T-helper 17 cell (primary cell): Measurements from ENCODE around the gene RHBG. TPM values are rescaled to one million over a fixed set of nuclear protein-coding genes. Genes with fewer than 3 reads are reported as not detected.
"Not testable (repeated sequence)": the region's sequence is repeated elsewhere in the genome, so short reads cannot be mapped to it uniquely, and the experiment has no call there.

Experiments used
- ATAC-seq: fragments of 150-1000 bp; cut with Tn5 transposase; 2 replicates; pipeline ENCODE4 v1.10.0; 2021; ENCODE audit warnings: mild to moderate bottlenecking, moderate library complexity
- DNase-seq, 3 donors: peaks; one replicate each; pipeline versions ENCODE4 v3.0.0 to v3.0.0-alpha.2; 2020 to 2021
- H3K9me3 ChIP-seq: one replicate; pipeline ENCODE4 v1.7.0; 2013; ENCODE audit warnings: low read length, mild to moderate bottlenecking; ENCODE audit not compliant: control insufficient read depth, poor library complexity, severe bottlenecking
- H3K27ac Mint-ChIP-seq: one replicate; pipeline ENCODE4 v1.8.0; 2022; ENCODE audit warnings: mild to moderate bottlenecking, moderate library complexity, mixed read lengths
- H3K27me3 Mint-ChIP-seq: one replicate; pipeline ENCODE4 v1.8.0; 2022; ENCODE audit warnings: mixed read lengths
- H3K36me3 Mint-ChIP-seq: one replicate; pipeline ENCODE4 v1.8.0; 2022; ENCODE audit warnings: low read depth, mixed read lengths
- H3K4me1 Mint-ChIP-seq: one replicate; pipeline ENCODE4 v1.8.0; 2022; ENCODE audit warnings: mild to moderate bottlenecking, mixed read lengths
- H3K4me3 Mint-ChIP-seq: one replicate; pipeline ENCODE4 v1.8.0; 2022; ENCODE audit warnings: mild to moderate bottlenecking, moderate library complexity, mixed read lengths
- total RNA-seq, 4 donors: library from RNA in 2 of 4; stranded (reverse) in 2 of 4; gene quantifications; one replicate each; pipeline ENCODE4 v1.2.3 and lab custom pipeline; 2022 to 2026

RHBG gene
- total RNA-seq, 2 donors from 2014 or later: not detected

DNA sequence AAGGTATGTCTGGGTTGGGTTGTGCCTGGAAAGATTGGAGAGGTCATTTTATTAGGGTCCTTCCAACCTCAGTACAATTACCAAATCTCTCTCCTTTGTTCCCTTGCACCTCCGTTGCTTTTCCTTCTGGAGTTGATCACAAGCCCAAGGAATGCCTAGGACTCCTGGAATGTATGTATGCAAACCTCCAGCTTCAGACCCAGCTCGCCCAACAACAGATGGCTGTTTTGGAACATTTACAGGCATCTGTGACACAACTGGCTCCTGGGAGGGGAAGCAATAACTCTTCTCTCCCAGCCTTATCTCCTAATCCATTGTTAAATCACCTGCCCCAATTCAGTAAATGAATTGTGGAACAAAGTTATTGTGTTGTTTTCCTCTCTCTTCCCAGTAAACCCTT is 22.4 kb upstream of the RHBG start:
- Mint-ChIP-seq H3K27me3 (peaks cover 32% of the 10 kb centered on the region), H3K36me3 (peaks cover 2% of the 10 kb centered on the region), H3K4me1 (no peaks in the 10 kb centered on the region), H3K27ac (no peak overlapping the region), H3K4me3 (no peak overlapping the region)
- no peaks in the 10 kb centered on the region for H3K9me3 ChIP-seq
- DNase-seq: no peak
- no peak for ATAC-seq

DNA sequence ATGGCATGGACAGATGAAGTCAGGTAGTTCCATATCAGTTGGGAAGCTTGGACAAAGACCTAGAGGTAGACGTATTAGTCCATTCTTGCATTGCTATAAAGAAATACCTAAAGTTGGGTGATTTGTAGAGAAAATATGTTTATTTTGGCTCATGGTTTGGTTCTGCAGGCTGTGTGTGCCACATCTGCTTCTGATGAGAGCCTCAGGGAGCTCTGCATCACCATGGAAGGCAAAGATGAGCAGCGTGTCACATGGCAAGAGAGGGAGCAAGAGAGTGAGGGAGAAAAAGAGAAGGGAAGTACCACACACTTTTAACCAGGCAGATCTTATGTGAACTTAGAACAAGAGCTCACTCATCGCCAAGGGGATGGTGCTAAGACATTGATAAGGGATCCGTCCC is 21.7 kb upstream of the RHBG start:
- ATAC-seq (no peak), DNase-seq (no peak)
- Mint-ChIP-seq H3K36me3 (peaks cover 2% of the 10 kb centered on the region), H3K4me1 (no peaks in the 10 kb centered on the region), H3K27me3 (peaks cover 32% of the 10 kb centered on the region), H3K27ac (no peak overlapping the region), H3K4me3 (no peak overlapping the region)
- H3K9me3 ChIP-seq: no peaks in the 10 kb centered on the region

GRCh38 chr1:156352481-156352880 is 16.5 kb upstream of the RHBG start:
- H3K27me3 Mint-ChIP-seq: peaks cover 22% of the 10 kb centered on the region
- not testable (repeated sequence) for H3K4me3 Mint-ChIP-seq, DNase-seq, ATAC-seq, H3K27ac Mint-ChIP-seq, H3K9me3 ChIP-seq, H3K36me3 Mint-ChIP-seq, H3K4me1 Mint-ChIP-seq

DNA sequence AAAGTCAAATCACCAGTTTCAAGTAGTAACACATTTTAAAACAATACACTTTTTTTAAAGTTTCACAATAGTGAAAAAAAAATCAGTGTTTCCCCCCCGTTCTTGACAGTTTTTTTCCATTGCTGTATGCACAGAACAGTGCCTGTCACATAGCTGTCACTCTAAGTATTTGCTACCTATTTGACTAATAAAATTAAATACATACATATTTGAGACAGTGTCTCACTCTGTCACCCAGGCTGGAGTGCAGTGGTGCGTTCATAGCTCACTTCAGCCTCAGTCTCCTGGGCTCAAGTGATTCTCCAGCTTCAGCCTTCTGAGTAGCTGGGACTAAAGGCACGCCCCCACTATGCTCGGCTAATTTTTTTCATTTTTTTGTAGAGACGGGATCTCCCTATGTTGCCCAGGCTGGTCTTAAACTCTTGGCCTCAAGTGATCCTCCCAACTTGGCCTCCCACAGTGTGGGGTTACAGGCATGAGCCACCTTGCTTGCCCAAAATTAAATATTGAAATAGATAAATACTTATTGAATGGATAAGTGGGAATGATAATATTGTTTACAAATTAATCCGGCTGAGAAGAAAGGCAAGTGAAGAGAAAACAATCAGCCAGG is 12.6 kb upstream of the RHBG start:
- no peak for ATAC-seq
- no peak for DNase-seq
- Mint-ChIP-seq H3K27ac (no peak overlapping the region), H3K4me3 (no peak overlapping the region), H3K27me3 (peaks cover 47% of the 10 kb centered on the region), H3K4me1 (peaks cover 5% of the 10 kb centered on the region), H3K36me3 (no peaks in the 10 kb centered on the region)
- H3K9me3 ChIP-seq: no peaks in the 10 kb centered on the region

DNA sequence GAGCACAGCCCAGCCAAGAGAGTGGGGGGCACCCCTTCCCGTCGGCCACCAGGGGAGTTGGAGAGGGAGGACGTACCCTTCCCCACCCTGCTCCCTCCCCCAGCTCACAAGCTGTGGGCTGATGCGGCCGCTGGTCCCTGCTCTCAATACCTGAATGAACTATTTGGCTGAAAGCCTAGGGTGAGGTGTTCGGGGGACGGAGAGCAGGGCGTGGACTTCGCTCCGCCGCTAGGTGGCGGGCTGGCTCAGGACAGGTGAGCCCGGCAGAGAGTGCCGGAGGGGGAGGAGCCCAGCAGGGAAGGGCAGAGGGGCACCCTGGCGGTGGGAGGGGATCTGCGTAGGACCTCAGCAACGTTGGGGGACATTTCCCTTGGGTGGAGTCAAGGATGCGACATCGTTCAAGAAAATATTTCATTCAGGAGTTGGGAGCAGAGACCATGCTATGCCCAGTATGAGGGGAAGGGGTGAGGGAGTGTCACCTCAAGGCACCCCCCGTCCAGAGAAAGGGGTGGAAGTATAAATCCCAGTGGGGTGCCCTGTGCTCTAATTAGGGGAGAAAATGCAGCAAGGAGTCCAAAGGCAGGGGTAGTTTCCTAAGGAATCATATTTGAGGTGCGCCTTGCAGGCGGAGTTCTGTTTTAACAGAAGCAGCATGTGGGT is 12.0 kb upstream of the RHBG start:
- peak; percentile 99 for ATAC-seq
- Mint-ChIP-seq H3K4me1 (peaks cover 5% of the 10 kb centered on the region), H3K27ac (no peak overlapping the region), H3K36me3 (no peaks in the 10 kb centered on the region), H3K4me3 (peak overlapping the region; percentile 72), H3K27me3 (peaks cover 47% of the 10 kb centered on the region)
- peak; percentile 36 to 63 (median 47) for DNase-seq
- no peaks in the 10 kb centered on the region for H3K9me3 ChIP-seq

- peaks cover 5% of the 10 kb centered on the region for H3K4me1 Mint-ChIP-seq
- H3K36me3 Mint-ChIP-seq: no peaks in the 10 kb centered on the region
- no peak for DNase-seq
Observed at GRCh38 chr1:156357977-156358376, 11.0 kb upstream of the RHBG start.

DNA sequence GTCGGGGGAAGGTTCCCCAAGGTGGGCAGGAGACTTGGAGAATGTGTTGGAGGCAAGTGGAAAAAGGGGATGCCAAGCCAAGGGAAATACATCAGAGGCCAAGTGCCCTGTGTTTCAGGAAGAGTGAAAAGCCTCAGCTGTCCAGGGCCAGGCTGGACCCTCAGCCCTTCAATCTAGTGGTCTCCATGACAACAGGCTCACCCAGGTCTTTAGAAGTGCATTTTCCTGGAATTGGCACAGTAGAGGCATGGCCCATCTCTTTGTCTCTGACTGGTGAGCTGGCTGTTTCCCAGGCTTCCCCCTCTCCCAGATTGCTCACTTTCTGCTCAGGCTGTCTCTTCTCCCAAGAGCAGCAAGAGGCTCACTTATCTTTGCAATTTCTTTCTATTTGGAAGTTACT is 10.4 kb upstream of the RHBG start:
- Mint-ChIP-seq H3K27ac (no peak overlapping the region), H3K4me1 (peaks cover 5% of the 10 kb centered on the region), H3K4me3 (no peak overlapping the region), H3K27me3 (peaks cover 49% of the 10 kb centered on the region), H3K36me3 (no peaks in the 10 kb centered on the region)
- H3K9me3 ChIP-seq: no peaks in the 10 kb centered on the region
- DNase-seq: no peak
- no peak for ATAC-seq

More at GRCh38 chr1:156357977-156358376, 11.0 kb upstream of the RHBG start:
- no peak overlapping the region for H3K4me3 Mint-ChIP-seq
- no peaks in the 10 kb centered on the region for H3K9me3 ChIP-seq
- H3K27ac Mint-ChIP-seq: no peak overlapping the region
- peaks cover 47% of the 10 kb centered on the region for H3K27me3 Mint-ChIP-seq
- no peak for ATAC-seq

- no peak overlapping the region for H3K27ac Mint-ChIP-seq
- peaks cover 52% of the 10 kb centered on the region for H3K27me3 Mint-ChIP-seq
- DNase-seq (no peak), ATAC-seq (no peak)
- H3K9me3 ChIP-seq: no peaks in the 10 kb centered on the region
- no peaks in the 10 kb centered on the region for H3K36me3 Mint-ChIP-seq
- no peak overlapping the region for H3K4me3 Mint-ChIP-seq
- peaks cover 5% of the 10 kb centered on the region for H3K4me1 Mint-ChIP-seq
Observed at GRCh38 chr1:156359249-156359648, 9.8 kb upstream of the RHBG start.

DNA sequence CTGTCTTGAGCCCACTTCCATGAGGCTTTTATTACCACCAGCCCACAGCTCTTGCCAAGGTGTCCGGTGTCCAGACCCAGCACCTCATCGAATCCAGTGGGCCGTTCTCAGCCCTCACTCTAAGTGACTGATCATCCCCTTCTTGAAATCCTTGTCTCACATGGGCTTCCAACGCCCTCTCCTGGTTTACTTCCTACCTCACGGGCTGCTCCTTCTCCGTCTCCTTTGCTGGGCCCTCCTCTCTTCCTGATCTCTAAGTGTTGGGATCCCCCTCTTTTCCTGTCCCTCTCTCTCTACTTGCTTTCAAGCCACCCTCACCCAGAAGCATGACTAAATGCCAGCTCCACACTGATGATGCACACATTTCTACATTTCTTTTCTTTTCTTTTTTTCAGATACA is 9.0 kb upstream of the RHBG start:
- Mint-ChIP-seq H3K27me3 (peaks cover 54% of the 10 kb centered on the region), H3K27ac (no peak overlapping the region)

DNA sequence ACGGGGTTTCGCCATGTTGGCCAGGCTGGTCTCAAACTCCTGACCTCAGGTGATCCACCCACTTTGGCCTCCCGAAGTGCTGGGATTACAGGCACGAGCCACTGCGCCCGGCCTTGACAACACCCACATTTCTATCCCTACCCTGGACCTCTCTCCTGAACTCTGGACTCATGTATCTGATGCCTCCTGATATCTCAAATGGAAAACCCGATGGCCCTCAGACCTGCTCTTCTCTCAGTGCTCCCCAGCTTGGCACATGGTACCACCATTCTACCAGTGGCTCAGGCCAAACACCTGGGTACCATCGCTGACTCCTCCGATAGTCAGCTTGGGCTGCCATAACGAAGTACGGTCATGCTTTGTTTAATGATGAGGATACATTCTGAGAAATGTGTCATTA is 8.5 kb upstream of the RHBG start:
- H3K9me3 ChIP-seq: no peaks in the 10 kb centered on the region
- H3K27ac Mint-ChIP-seq: peak overlapping the region; percentile 72
- H3K36me3 Mint-ChIP-seq: peaks cover 3% of the 10 kb centered on the region
- no peak for ATAC-seq
- H3K27me3 Mint-ChIP-seq: peaks cover 59% of the 10 kb centered on the region
- H3K4me3 Mint-ChIP-seq: no peak overlapping the region
- DNase-seq: no peak
- peaks cover 5% of the 10 kb centered on the region for H3K4me1 Mint-ChIP-seq

More for the DNA sequence above, 9.0 kb upstream of the RHBG start:
- DNase-seq (no peak), ATAC-seq (no peak)
- no peak overlapping the region for H3K4me3 Mint-ChIP-seq
- H3K4me1 Mint-ChIP-seq: peaks cover 5% of the 10 kb centered on the region
- no peaks in the 10 kb centered on the region for H3K9me3 ChIP-seq
- H3K36me3 Mint-ChIP-seq: no peaks in the 10 kb centered on the region

GRCh38 chr1:156365754-156366153 is 3.3 kb upstream of the RHBG start:
- ATAC-seq: no peak
- H3K4me3 Mint-ChIP-seq: no peak overlapping the region
- no peak overlapping the region for H3K27ac Mint-ChIP-seq
- peaks cover 55% of the 10 kb centered on the region for H3K27me3 Mint-ChIP-seq
- H3K9me3 ChIP-seq: no peaks in the 10 kb centered on the region
- no peaks in the 10 kb centered on the region for H3K4me1 Mint-ChIP-seq
- DNase-seq: no peak
- H3K36me3 Mint-ChIP-seq: peaks cover 3% of the 10 kb centered on the region

GRCh38 chr1:156366378-156367166 is 2.4 kb upstream of the RHBG start:
- no peak overlapping the region for H3K27ac Mint-ChIP-seq
- no peaks in the 10 kb centered on the region for H3K9me3 ChIP-seq
- no peaks in the 10 kb centered on the region for H3K4me1 Mint-ChIP-seq
- ATAC-seq: no peak
- H3K36me3 Mint-ChIP-seq: peaks cover 3% of the 10 kb centered on the region
- H3K27me3 Mint-ChIP-seq: peaks cover 54% of the 10 kb centered on the region
- H3K4me3 Mint-ChIP-seq: no peak overlapping the region
- no peak for DNase-seq

- H3K4me1 Mint-ChIP-seq: no peaks in the 10 kb centered on the region
- peaks cover 60% of the 10 kb centered on the region for H3K27me3 Mint-ChIP-seq
- no peak for DNase-seq
- ATAC-seq: no peak
- peaks cover 3% of the 10 kb centered on the region for H3K36me3 Mint-ChIP-seq
- H3K9me3 ChIP-seq: no peaks in the 10 kb centered on the region
- peak overlapping the region; percentile 39 for H3K27ac Mint-ChIP-seq
- H3K4me3 Mint-ChIP-seq: no peak overlapping the region
Observed at GRCh38 chr1:156367383-156368156, 1.4 kb upstream of the RHBG start.
